ENCODE results near the gene SQOR. TPM values are rescaled to one million over a fixed set of nuclear protein-coding genes. Genes with fewer than 3 reads are reported as not detected.
A peak's percentile ranks its signal among the peaks of the same experiment; 100 is the strongest.

The SQOR gene
- polyA plus RNA-seq, 2 of the 4 experiments (the other 2 are of a cell fraction) = 33.8 to 71.7 TPM

GRCh38 chr15:45640616-45641015 is 5.8 kb downstream of the SQOR start (continued):
- TF ChIP-seq JUNB (IDR thresholded peaks at IDR 0.05) (peak; percentile 57; the same call in 1 of the 2 replicates), FOXS1 (CRISPR knock-in tag; IDR thresholded peaks at IDR 0.05) (no peak), TP53 (CRISPR knock-in tag; IDR thresholded peaks at IDR 0.05) (no peak), CBX8 (IDR thresholded peaks at IDR 0.05) (no peak), RCOR1 (IDR thresholded peaks at IDR 0.05; ENCODE audit: low read depth, low read length) (no peak), BHLHE40 (IDR thresholded peaks at IDR 0.05; ENCODE audit: low read depth, low read length) (no peak), EHMT2 (IDR thresholded peaks at IDR 0.05; ENCODE audit: low read depth) (no peak), HOXB13 (CRISPR knock-in tag; IDR thresholded peaks at IDR 0.05; ENCODE audit: low read depth) (no peak), CTCF (IDR thresholded peaks at IDR 0.05) (no peak), KDM5A (IDR thresholded peaks at IDR 0.05) (no peak), KDM1A (IDR thresholded peaks at IDR 0.05; ENCODE audit: low read depth) (no peak), POLR2AphosphoS2 (conservative IDR thresholded peaks at IDR 0.05; ENCODE audit: low read length) (no peak), GATA3 (IDR thresholded peaks at IDR 0.05; ENCODE audit: borderline replicate concordance) (peak; percentile 33; the same call in 1 of the 2 replicates), EHF (CRISPR knock-in tag; IDR thresholded peaks at IDR 0.05) (no peak), MYC (IDR thresholded peaks at IDR 0.05; ENCODE audit: borderline replicate concordance, low read length) (no peak), MAX (IDR thresholded peaks at IDR 0.05) (peak; percentile 49; the same call in 1 of the 2 replicates), FOSL2 (IDR thresholded peaks at IDR 0.05) (peak; percentile 63), FOSL2 (CRISPR knock-in tag; IDR thresholded peaks at IDR 0.05) (peak; percentile 79), ZNF302 (CRISPR knock-in tag; IDR thresholded peaks at IDR 0.05) (no peak), ATOH8 (CRISPR knock-in tag; IDR thresholded peaks at IDR 0.05; ENCODE audit: low read depth) (no peak), POLR2A (IDR thresholded peaks at IDR 0.05; ENCODE audit: low read length) (no peak), CBX2 (IDR thresholded peaks at IDR 0.05; ENCODE audit: borderline replicate concordance, low read depth) (no peak), CHD2 (IDR thresholded peaks at IDR 0.05; ENCODE audit: low read length, partially characterized antibody) (no peak), BCL3 (IDR thresholded peaks at IDR 0.05) (no peak), ZFP36 (IDR thresholded peaks at IDR 0.05; ENCODE audit: borderline replicate concordance, partially characterized antibody) (no peak)

- FAIRE-seq (no peak), DNase-seq (ENCODE audit: low read depth in 1 of 2, low spot score in 1 of 2) (peak; percentile 81 to 93), ATAC-seq (peak; percentile 89 to 91)
- H3K4me2 ChIP-seq = peak overlapping the region; percentile 89
- WGBS (ENCODE audit: missing lambda C conversion rate) = 0% methylated on average over 1 of the region's 1 CpG
- no peaks in the 10 kb centered on the region for H3K9me3 ChIP-seq
- peaks cover 90% of the 10 kb centered on the region for H3K4me1 ChIP-seq
- ChIA-PET POLR2A (interaction anchor here (1.4 kb wide), 1 partner anchor 55 kb away, joined by 5 read pairs; the partner anchor contains the start of gene BLOC1S6), CTCF (interaction anchor here (0.8 to 4.0 kb wide), 5 partner anchors 9 to 184 kb away, joined by 3 to 14 read pairs (median 4); no protein-coding TSS in a partner anchor)
- H3K27ac ChIP-seq = peak overlapping the region; percentile 94 to 96
- H3K4me3 ChIP-seq = peak overlapping the region; percentile 29; the same call in 2 of the 3 replicates
- TF ChIP-seq KDM1A (IDR thresholded peaks at IDR 0.05; ENCODE audit: low read depth) (no peak), MAZ (IDR thresholded peaks at IDR 0.05; ENCODE audit: borderline replicate concordance, low read depth, low read length) (no peak), RAD21 (conservative IDR thresholded peaks at IDR 0.05 in 1 of 2, IDR thresholded peaks at IDR 0.05 in 1 of 2) (0 out of 5 replicates have a peak, but pooled peaks of 1 of the 2 experiments have one; percentile 34), FOXS1 (CRISPR knock-in tag; IDR thresholded peaks at IDR 0.05) (no peak), NR3C1 (IDR thresholded peaks at IDR 0.05) (no peak), POLR2A (IDR thresholded peaks at IDR 0.05; ENCODE audit: low read length) (no peak), FOSB (CRISPR knock-in tag; IDR thresholded peaks at IDR 0.05) (no peak), JUN (IDR thresholded peaks at IDR 0.05) (peak; percentile 94; a peak in 4 of 5 replicates), HMGXB4 (CRISPR knock-in tag; IDR thresholded peaks at IDR 0.05; ENCODE audit: borderline replicate concordance) (no peak), CHD2 (IDR thresholded peaks at IDR 0.05; ENCODE audit: low read length, partially characterized antibody) (no peak), SMC3 (IDR thresholded peaks at IDR 0.05) (peak; percentile 31; the same call in 2 of the 3 replicates), E2F6 (IDR thresholded peaks at IDR 0.05; ENCODE audit: borderline replicate concordance, low read depth) (no peak), TFCP2L1 (CRISPR knock-in tag; IDR thresholded peaks at IDR 0.05) (no peak), EP300 (IDR thresholded peaks at IDR 0.05) (peak; percentile 84 to 94; a peak in 3 of 5 replicates)
These were observed 6.5 kb downstream of the SQOR start for GRCh38 chr15:45641374-45641781.
